Neuronal stem cell (in vitro differentiated cells): ENCODE measurements around the gene NPTX2.
A peak's percentile ranks its signal among the peaks of the same experiment; 100 is the strongest.

Source experiments
- DNase-seq: peaks from one replicate; pipeline ENCODE4 v3.0.0-alpha.2; 2013; ENCODE audit warnings: low spot score
- H2AFZ ChIP-seq: one replicate; pipeline ENCODE4 v1.6.1; 2013; ENCODE audit warnings: mild to moderate bottlenecking, low read length, inconsistent platforms
- H2AK5ac ChIP-seq: 2 replicates; pipeline ENCODE4 v1.6.1; 2013; ENCODE audit warnings: low read depth, mild to moderate bottlenecking, inconsistent platforms, low read length, moderate library complexity, mixed read lengths
- H2BK120ac ChIP-seq: 2 replicates; pipeline ENCODE4 v1.6.1; 2013; ENCODE audit warnings: low read depth, mild to moderate bottlenecking, inconsistent platforms, low read length, moderate library complexity, mixed read lengths
- H2BK12ac ChIP-seq: one replicate; pipeline ENCODE4 v1.6.1; 2013; ENCODE audit warnings: low read length, inconsistent platforms
- H2BK15ac ChIP-seq: 2 replicates; pipeline ENCODE4 v1.6.1; 2013; ENCODE audit warnings: mild to moderate bottlenecking, low read length, inconsistent platforms, mixed read lengths
- H2BK5ac ChIP-seq: one replicate; pipeline ENCODE4 v1.6.1; 2013; ENCODE audit warnings: inconsistent platforms, mild to moderate bottlenecking, low read length, moderate library complexity
- H3K14ac ChIP-seq: one replicate; pipeline ENCODE4 v1.6.1; 2013; ENCODE audit warnings: low read length, inconsistent platforms
- H3K18ac ChIP-seq: 2 replicates; pipeline ENCODE4 v1.6.1; 2013; ENCODE audit warnings: low read length, inconsistent platforms
- H3K23ac ChIP-seq: 2 replicates; pipeline ENCODE4 v1.6.1; 2013; ENCODE audit warnings: low read depth, mild to moderate bottlenecking, mixed read lengths, low read length, inconsistent platforms; ENCODE audit not compliant: poor library complexity
- H3K27ac ChIP-seq: replicated peaks from 3 replicates; pipeline ENCODE4 v1.5.1; 2013; ENCODE audit warnings: low read length, inconsistent platforms
- H3K27me3 ChIP-seq, 3 experiments: 2 replicates each; pipeline ENCODE4 v1.6.1; 2013; ENCODE audit warnings: low read length in 3 of 3, mild to moderate bottlenecking in 2 of 3, inconsistent platforms in 1 of 3, low read depth in 1 of 3, mixed read lengths in 1 of 3, moderate library complexity in 1 of 3; ENCODE audit not compliant: control insufficient read depth in 3 of 3, insufficient read depth in 3 of 3
- H3K36me3 ChIP-seq, 2 donors: replicated peaks in 1 of 2; 2 replicates each; pipeline ENCODE4 v1.6.1; 2013; ENCODE audit warnings: low read length in 2 of 2; ENCODE audit not compliant: control insufficient read depth in 2 of 2, insufficient read depth in 2 of 2
- H3K4ac ChIP-seq: 2 replicates; pipeline ENCODE4 v1.6.1; 2013; ENCODE audit warnings: inconsistent platforms, mild to moderate bottlenecking, low read length, moderate library complexity
- H3K4me1 ChIP-seq, 2 donors: 1 replicate in 1 of 2; 2 replicates in 1 of 2; pipeline ENCODE4 v1.6.1; 2013; ENCODE audit warnings: low read length in 2 of 2, low read depth in 1 of 2; ENCODE audit not compliant: control insufficient read depth in 2 of 2, insufficient read depth in 1 of 2
- H3K4me2 ChIP-seq: one replicate; pipeline ENCODE4 v1.6.1; 2013; ENCODE audit warnings: mild to moderate bottlenecking, low read length, inconsistent platforms; ENCODE audit not compliant: insufficient read depth, poor library complexity, severe bottlenecking
- H3K4me3 ChIP-seq, 2 donors: 2 replicates each; pipeline ENCODE4 v1.5.1; 2013; ENCODE audit warnings: low read length in 2 of 2, mild to moderate bottlenecking in 2 of 2, inconsistent platforms in 1 of 2, moderate library complexity in 1 of 2
- H3K79me1 ChIP-seq: one replicate; pipeline ENCODE4 v1.6.1; 2013; ENCODE audit warnings: low read depth, mild to moderate bottlenecking, inconsistent platforms, low read length, moderate library complexity
- H3K9ac ChIP-seq: one replicate; pipeline ENCODE4 v1.6.1; 2013; ENCODE audit warnings: mild to moderate bottlenecking, low read depth, low read length, inconsistent platforms; ENCODE audit not compliant: poor library complexity
- H3K9me3 ChIP-seq, 2 donors: replicated peaks in 1 of 2; 2 replicates each; pipeline versions ENCODE3 to v1.6.1; 2013; ENCODE audit warnings: low read length in 2 of 2, mild to moderate bottlenecking in 2 of 2, inconsistent platforms in 1 of 2, low read depth in 1 of 2, mixed read lengths in 1 of 2, moderate library complexity in 1 of 2; ENCODE audit not compliant: control insufficient read depth in 2 of 2, insufficient read depth in 1 of 2
- H4K8ac ChIP-seq: one replicate; pipeline ENCODE4 v1.6.1; 2013; ENCODE audit warnings: low read depth, mild to moderate bottlenecking, inconsistent platforms, low read length, moderate library complexity
- H4K91ac ChIP-seq: one replicate; pipeline ENCODE4 v1.6.1; 2013; ENCODE audit warnings: low read length, low read depth, mild to moderate bottlenecking, inconsistent platforms; ENCODE audit not compliant: poor library complexity
- WGBS, 2 donors: extraction: QIAGEN DNeasy Blood & Tissue Kit; methylation state at CpG; one replicate each; pipeline ENCODE4 v1.1.7; 2013; ENCODE audit warnings: missing lambda C conversion rate in 2 of 2, mixed read lengths in 1 of 2; ENCODE audit not compliant: insufficient read length in 2 of 2, insufficient replicate concordance in 1 of 2; ENCODE audit errors: extremely low coverage in 2 of 2; 5-methylcytosine and 5-hydroxymethylcytosine counted together

NPTX2 gene

DNA sequence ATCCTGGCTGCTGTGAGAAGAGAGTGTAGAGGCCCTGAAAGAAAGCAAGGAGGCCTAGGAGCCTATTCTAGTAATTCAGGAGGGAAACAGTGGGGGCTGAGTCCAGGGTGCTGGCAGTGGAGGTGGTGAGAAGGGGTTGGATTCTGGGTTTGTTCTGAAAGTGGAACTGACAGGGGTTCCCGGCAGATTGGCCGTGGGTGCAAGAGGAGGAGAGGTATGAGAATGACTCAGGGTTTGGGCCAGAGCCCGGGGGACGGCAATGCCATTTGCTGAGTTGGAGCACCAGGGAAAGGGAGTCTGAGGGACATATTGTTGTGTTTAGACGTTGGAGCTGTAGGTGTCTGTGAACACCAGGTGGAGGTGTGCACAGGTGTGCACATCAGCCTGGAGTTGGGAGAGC is 38.5 kb downstream of the NPTX2 start:
- Histone ChIP-seq H2BK120ac (no peak overlapping the region), H3K36me3 (no peaks in the 10 kb centered on the region), H3K4ac (no peak overlapping the region), H3K27me3 (no peaks in the 10 kb centered on the region), H2BK5ac (no peak overlapping the region), H4K8ac (no peak overlapping the region), H3K14ac (no peak overlapping the region), H3K9me3 (no peaks in the 10 kb centered on the region), H3K4me1 (peaks cover 0 to 1% of the 10 kb centered on the region in 2 donors), H3K27ac (no peak overlapping the region), H3K4me3 (no peak overlapping the region), H4K91ac (no peak overlapping the region), H3K23ac (no peak overlapping the region), H2AFZ (no peak overlapping the region), H2BK15ac (no peak overlapping the region), H2AK5ac (no peak overlapping the region), H3K9ac (no peak overlapping the region), H2BK12ac (no peak overlapping the region), H3K18ac (no peak overlapping the region), H3K79me1 (no peaks in the 10 kb centered on the region), H3K4me2 (no peak overlapping the region)
- no peak for DNase-seq
- WGBS, 2 donors: no CpG with 5 or more reads among the region's 5 CpGs

DNA sequence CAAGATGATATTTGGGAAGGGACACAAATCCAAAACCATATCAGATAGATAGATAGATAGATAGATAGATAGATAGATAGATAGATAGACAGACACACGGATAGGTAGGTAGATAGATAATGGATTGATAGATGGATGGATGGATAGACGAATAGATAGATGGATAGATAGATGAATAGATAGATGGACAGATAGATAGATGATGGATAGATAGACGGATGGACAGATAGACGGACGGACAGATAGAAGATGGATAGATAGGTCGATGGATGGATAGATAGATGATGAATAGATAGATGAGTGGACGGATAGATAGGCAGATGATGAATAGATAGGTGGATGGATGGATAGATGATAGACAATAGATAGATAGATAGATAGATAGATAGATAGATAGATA is 39.8 kb downstream of the NPTX2 start:
- no peak for DNase-seq
- H3K79me1 ChIP-seq: no peaks in the 10 kb centered on the region
- no peak overlapping the region for H3K23ac ChIP-seq
- no peak overlapping the region for H2BK15ac ChIP-seq
- no peaks in the 10 kb centered on the region for H3K36me3 ChIP-seq
- H4K8ac ChIP-seq: no peak overlapping the region
- no peaks in the 10 kb centered on the region for H3K9me3 ChIP-seq
- H2BK120ac ChIP-seq: no peak overlapping the region
- no peak overlapping the region for H3K4me2 ChIP-seq
- no peak overlapping the region for H2BK5ac ChIP-seq
- peaks cover 0 to 3% of the 10 kb centered on the region in 2 donors for H3K4me1 ChIP-seq
- H3K9ac ChIP-seq: no peak overlapping the region
- no peak overlapping the region for H2BK12ac ChIP-seq
- 100% methylated on average over 2 to 4 of the region's 7 CpGs for WGBS, 2 donors
- H3K27ac ChIP-seq: no peak overlapping the region
- no peaks in the 10 kb centered on the region for H3K27me3 ChIP-seq
- no peak overlapping the region for H3K4me3 ChIP-seq
- H2AFZ ChIP-seq: no peak overlapping the region
- no peak overlapping the region for H3K18ac ChIP-seq
- H3K14ac ChIP-seq: no peak overlapping the region
- no peak overlapping the region for H4K91ac ChIP-seq
- no peak overlapping the region for H2AK5ac ChIP-seq
- H3K4ac ChIP-seq: no peak overlapping the region

DNA sequence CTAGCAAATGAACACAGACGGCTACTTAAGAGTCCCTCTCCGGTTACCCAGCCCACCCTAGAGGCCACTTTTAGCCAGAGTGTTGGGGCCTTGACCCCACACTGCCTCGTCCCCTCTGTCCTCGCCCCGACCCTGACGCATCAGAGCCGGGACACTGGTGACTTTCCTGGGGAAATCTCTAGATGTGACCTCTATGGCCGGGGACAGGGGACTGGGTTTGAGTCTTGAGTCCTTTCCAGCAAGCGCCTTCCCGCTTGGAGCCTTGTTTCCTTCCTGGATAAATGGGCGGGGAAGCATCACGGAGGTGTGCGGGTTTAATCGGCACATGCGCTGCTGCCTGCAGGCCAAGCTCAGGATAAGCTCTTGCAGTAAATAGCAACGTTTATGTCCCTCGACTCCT is 40.7 kb downstream of the NPTX2 start:
- H3K4ac ChIP-seq: no peak overlapping the region
- H3K36me3 ChIP-seq: no peaks in the 10 kb centered on the region
- H2BK5ac ChIP-seq: no peak overlapping the region
- WGBS, 2 donors: no CpG with 5 or more reads among the region's 17 CpGs
- H2AFZ ChIP-seq: no peak overlapping the region
- no peak overlapping the region for H3K9ac ChIP-seq
- H2BK15ac ChIP-seq: no peak overlapping the region
- H3K4me1 ChIP-seq: peaks cover 0 to 3% of the 10 kb centered on the region in 2 donors
- DNase-seq: no peak
- no peak overlapping the region for H2AK5ac ChIP-seq
- no peak overlapping the region for H4K8ac ChIP-seq
- no peaks in the 10 kb centered on the region for H3K9me3 ChIP-seq
- H3K79me1 ChIP-seq: no peaks in the 10 kb centered on the region
- no peak overlapping the region for H3K4me3 ChIP-seq
- no peak overlapping the region for H2BK120ac ChIP-seq
- H3K27ac ChIP-seq: no peak overlapping the region
- no peak overlapping the region for H3K4me2 ChIP-seq
- no peak overlapping the region for H4K91ac ChIP-seq
- H3K14ac ChIP-seq: peak overlapping the region; percentile 41
- no peaks in the 10 kb centered on the region for H3K27me3 ChIP-seq
- no peak overlapping the region for H3K18ac ChIP-seq
- no peak overlapping the region for H2BK12ac ChIP-seq
- H3K23ac ChIP-seq: no peak overlapping the region

DNA sequence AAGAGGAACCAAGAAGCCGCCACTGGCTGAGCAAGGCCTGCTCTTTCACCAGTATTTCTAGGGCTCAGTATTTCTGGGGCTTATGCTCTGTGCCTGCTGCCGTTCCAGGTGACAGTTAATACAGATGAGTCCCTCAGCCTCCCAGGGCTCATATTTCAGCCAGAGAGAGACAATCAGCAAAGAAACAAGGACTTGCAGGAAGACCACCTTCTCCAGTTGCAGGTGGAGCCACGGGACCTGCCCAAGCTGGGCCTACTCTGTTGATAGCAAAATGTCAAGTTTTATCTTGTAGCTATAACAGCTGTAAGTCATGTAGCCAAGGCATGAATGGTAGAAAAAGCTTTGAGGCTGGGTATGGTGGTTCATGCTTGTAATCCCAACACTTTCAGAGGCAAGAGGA is 42.7 kb downstream of the NPTX2 start:
- Histone ChIP-seq H3K18ac (no peak overlapping the region), H2BK120ac (no peak overlapping the region), H3K23ac (no peak overlapping the region), H2BK12ac (no peak overlapping the region), H3K27ac (no peak overlapping the region), H2AK5ac (no peak overlapping the region), H3K9ac (no peak overlapping the region), H2BK5ac (no peak overlapping the region), H4K8ac (no peak overlapping the region), H2BK15ac (no peak overlapping the region), H3K14ac (no peak overlapping the region), H3K79me1 (no peaks in the 10 kb centered on the region), H3K9me3 (no peaks in the 10 kb centered on the region), H2AFZ (no peak overlapping the region), H3K4me2 (no peak overlapping the region), H4K91ac (no peak overlapping the region), H3K4me3 (no peak overlapping the region), H3K27me3 (no peaks in the 10 kb centered on the region), H3K36me3 (no peaks in the 10 kb centered on the region), H3K4ac (no peak overlapping the region), H3K4me1 (peaks cover 0 to 3% of the 10 kb centered on the region in 2 donors)
- DNase-seq: no peak
- no CpG with 5 or more reads among the region's 3 CpGs for WGBS, 2 donors
